ENCODE data around the gene MTCL1.

- no peak for TF ChIP-seq POLR2A (IDR thresholded peaks at IDR 0.05; ENCODE audit: extremely low read depth, insufficient read length)
- TF ChIP-seq, protein P1, sequence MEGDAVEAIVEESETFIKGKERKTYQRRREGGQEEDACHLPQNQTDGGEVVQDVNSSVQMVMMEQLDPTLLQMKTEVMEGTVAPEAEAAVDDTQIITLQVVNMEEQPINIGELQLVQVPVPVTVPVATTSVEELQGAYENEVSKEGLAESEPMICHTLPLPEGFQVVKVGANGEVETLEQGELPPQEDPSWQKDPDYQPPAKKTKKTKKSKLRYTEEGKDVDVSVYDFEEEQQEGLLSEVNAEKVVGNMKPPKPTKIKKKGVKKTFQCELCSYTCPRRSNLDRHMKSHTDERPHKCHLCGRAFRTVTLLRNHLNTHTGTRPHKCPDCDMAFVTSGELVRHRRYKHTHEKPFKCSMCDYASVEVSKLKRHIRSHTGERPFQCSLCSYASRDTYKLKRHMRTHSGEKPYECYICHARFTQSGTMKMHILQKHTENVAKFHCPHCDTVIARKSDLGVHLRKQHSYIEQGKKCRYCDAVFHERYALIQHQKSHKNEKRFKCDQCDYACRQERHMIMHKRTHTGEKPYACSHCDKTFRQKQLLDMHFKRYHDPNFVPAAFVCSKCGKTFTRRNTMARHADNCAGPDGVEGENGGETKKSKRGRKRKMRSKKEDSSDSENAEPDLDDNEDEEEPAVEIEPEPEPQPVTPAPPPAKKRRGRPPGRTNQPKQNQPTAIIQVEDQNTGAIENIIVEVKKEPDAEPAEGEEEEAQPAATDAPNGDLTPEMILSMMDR (IDR thresholded peaks at IDR 0.05; ENCODE audit: low read depth, low read length) = no peak
- TF ChIP-seq, protein P2, sequence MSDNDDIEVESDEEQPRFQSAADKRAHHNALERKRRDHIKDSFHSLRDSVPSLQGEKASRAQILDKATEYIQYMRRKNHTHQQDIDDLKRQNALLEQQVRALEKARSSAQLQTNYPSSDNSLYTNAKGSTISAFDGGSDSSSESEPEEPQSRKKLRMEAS (IDR thresholded peaks at IDR 0.05; ENCODE audit: low read depth, low read length) = no peak
- no peak for TF ChIP-seq MYC (IDR thresholded peaks at IDR 0.05; ENCODE audit: low read depth, low read length)
These were observed 10.5 kb upstream of the MTCL1 start for GRCh38 chr18:8694891-8695290.
